HepG2 (cell line): Measurements from ENCODE around the gene NGEF. TPM values are rescaled to one million over a fixed set of nuclear protein-coding genes. Genes with fewer than 3 reads are reported as not detected.
A peak's percentile ranks its signal among the peaks of the same experiment; 100 is the strongest.

Experiments
- FOXK2 ChIP-seq: fragments of 450-650 bp; IDR thresholded peaks from 2 replicates; pipeline ENCODE4 v1.6.1; 2016
- HHEX ChIP-seq: IDR thresholded peaks from 2 replicates; pipeline ENCODE4 v1.6.1; 2016; ENCODE audit warnings: control low read depth
- JDP2 ChIP-seq: sonication (generic); formaldehyde crosslinking; IDR thresholded peaks from 2 replicates; pipeline ENCODE4 v1.8.1; 2022; ENCODE audit warnings: missing genetic modification reagents, borderline replicate concordance
- MIXL1 ChIP-seq: IDR thresholded peaks from 2 replicates; pipeline ENCODE4 v1.6.1; 2016
- MTA1 ChIP-seq: sonication (generic); formaldehyde crosslinking; IDR thresholded peaks from 2 replicates; pipeline ENCODE4 v1.4.0; 2020; ENCODE audit warnings: missing genetic modification reagents, mild to moderate bottlenecking, borderline replicate concordance
- NCOA2 ChIP-seq: sonication (generic); formaldehyde crosslinking; IDR thresholded peaks from 2 replicates; pipeline ENCODE4 v1.8.0; 2022; ENCODE audit warnings: inconsistent platforms
- NFE2 ChIP-seq: sonication (generic); formaldehyde crosslinking; IDR thresholded peaks from 2 replicates; pipeline ENCODE4 v1.4.0; 2020; ENCODE audit warnings: missing genetic modification reagents
- NFE2L2 ChIP-seq: fragments of 150-350 bp; IDR thresholded peaks from 2 replicates; pipeline ENCODE4 v1.6.1; 2014; ENCODE audit warnings: low read length
- POLR2AphosphoS2 ChIP-seq: IDR thresholded peaks from 2 replicates; pipeline ENCODE4 v1.6.1; 2011; ENCODE audit warnings: low read depth, low read length, improper control_type of control experiment
- POLR2G ChIP-seq: fragments of 200-400 bp; formaldehyde crosslinking; IDR thresholded peaks from 2 replicates; pipeline ENCODE4 v1.6.1; 2018; ENCODE audit warnings: mild to moderate bottlenecking, low read depth, low read length, moderate library complexity
- SATB2 ChIP-seq: sonication (generic); formaldehyde crosslinking; IDR thresholded peaks from 2 replicates; pipeline ENCODE4 v1.5.0; 2020; ENCODE audit warnings: missing genetic modification reagents
- TEAD2 ChIP-seq: sonication (generic); formaldehyde crosslinking; IDR thresholded peaks from 2 replicates; pipeline ENCODE4 v1.9.0; 2021; ENCODE audit warnings: missing genetic modification reagents
- ZNF124 ChIP-seq: sonication (generic); formaldehyde crosslinking; IDR thresholded peaks from 2 replicates; pipeline ENCODE4 v1.4.0; 2020; ENCODE audit warnings: missing genetic modification reagents
- ZNF383 ChIP-seq: sonication (generic); formaldehyde crosslinking; IDR thresholded peaks from 2 replicates; pipeline ENCODE4 v1.4.0; 2020; ENCODE audit warnings: missing genetic modification reagents, mild to moderate bottlenecking, borderline replicate concordance
- ZNF430 ChIP-seq: sonication (generic); formaldehyde crosslinking; IDR thresholded peaks from 2 replicates; pipeline ENCODE4 v1.9.0; 2021; ENCODE audit warnings: mild to moderate bottlenecking, missing genetic modification reagents
- ZNF484 ChIP-seq: sonication (generic); formaldehyde crosslinking; IDR thresholded peaks from 2 replicates; pipeline ENCODE4 v1.5.1; 2020; ENCODE audit warnings: mild to moderate bottlenecking, low read depth, missing genetic modification reagents, borderline replicate concordance
- ZNF569 ChIP-seq: sonication (generic); formaldehyde crosslinking; IDR thresholded peaks from 2 replicates; pipeline ENCODE4 v1.5.0; 2020; ENCODE audit warnings: mild to moderate bottlenecking, missing genetic modification reagents, moderate library complexity, borderline replicate concordance
- polyA plus RNA-seq, 8 experiments: library from polyadenylated mRNA; depleted of rRNA in 3 of 8; stranded (reverse) in 7 of 8; unstranded in 1 of 8; fragments of >200 nt; fragmentation: Illumina TruSeq in 4 of 8; extraction: Trizol in 4 of 8; gene quantifications; 2 replicates each; pipeline versions ENCODE4 v1.2.1 to v1.2.3, GENCODE V29; 2011 to 2016; ENCODE audit warnings: low read depth in 4 of 8, missing spikeins in 1 of 8, mixed read lengths in 1 of 8; ENCODE audit not compliant: insufficient read depth in 1 of 8
- total RNA-seq, 5 experiments: library from RNA; depleted of rRNA; stranded (reverse); fragments of >200 nt; fragmentation: Illumina TruSeq; extraction: Trizol; gene quantifications; 2 replicates each; pipeline ENCODE4 v1.2.3, GENCODE V29; 2016; ENCODE audit warnings: low read depth in 1 of 5
- TF ChIP-seq, protein P1 (sequence below), 2 experiments: IDR thresholded peaks; 2 replicates each; pipeline ENCODE4 v1.6.1; 2011 to 2012; ENCODE audit warnings: low read length in 2 of 2, borderline replicate concordance in 1 of 2, low read depth in 1 of 2, mild to moderate bottlenecking in 1 of 2, moderate library complexity in 1 of 2
- TF ChIP-seq, protein P2 (sequence below): sonication (generic); formaldehyde crosslinking; IDR thresholded peaks from 2 replicates; pipeline ENCODE4 v1.5.0; 2020; ENCODE audit warnings: missing genetic modification reagents
- TF ChIP-seq, protein P3 (sequence below): sonication (generic); formaldehyde crosslinking; IDR thresholded peaks from 2 replicates; pipeline ENCODE4 v1.5.0; 2020; ENCODE audit warnings: missing genetic modification reagents
- TF ChIP-seq, protein P4 (sequence below): sonication (generic); formaldehyde crosslinking; IDR thresholded peaks from 2 replicates; pipeline ENCODE4 v1.5.0; 2020; ENCODE audit warnings: mild to moderate bottlenecking, missing genetic modification reagents
- TF ChIP-seq, protein P5 (sequence below): sonication (generic); formaldehyde crosslinking; IDR thresholded peaks from 2 replicates; pipeline ENCODE4 v1.4.0; 2020; ENCODE audit warnings: low read depth, mild to moderate bottlenecking, missing genetic modification reagents
- TF ChIP-seq, protein P6 (sequence below): IDR thresholded peaks from 2 replicates; pipeline ENCODE4 v1.6.1; 2012; ENCODE audit warnings: inconsistent platforms

NGEF gene
- total and polyA plus RNA-seq, 2 of the 13 experiments (the other 11 are each of a cell fraction or from before 2014, with no cell fraction given) = 14.4 to 36.9 TPM

DNA sequence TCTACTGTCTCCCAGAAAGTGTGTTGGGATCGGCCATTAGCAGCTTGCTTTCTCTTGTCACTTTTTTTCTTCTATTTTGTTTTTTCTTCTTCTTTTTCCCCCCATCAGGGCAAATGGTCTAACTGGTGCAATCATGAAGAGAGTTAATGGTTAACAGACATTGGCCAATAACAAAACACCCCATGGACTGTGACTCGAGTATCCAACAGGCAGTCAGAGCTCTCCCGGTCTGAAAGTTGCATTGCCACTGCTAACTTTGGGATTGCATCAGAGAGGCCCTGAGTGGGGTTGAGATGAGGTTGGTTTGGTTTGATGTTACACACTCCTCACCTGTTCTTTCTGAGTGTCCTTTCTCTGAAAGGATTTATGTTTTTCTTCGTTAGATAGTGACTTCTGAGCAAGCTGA lies 155.9 kb downstream of the NGEF start (continued):
- no peak for TF ChIP-seq MTA1 (CRISPR knock-in tag)
- TF ChIP-seq, protein P1, sequence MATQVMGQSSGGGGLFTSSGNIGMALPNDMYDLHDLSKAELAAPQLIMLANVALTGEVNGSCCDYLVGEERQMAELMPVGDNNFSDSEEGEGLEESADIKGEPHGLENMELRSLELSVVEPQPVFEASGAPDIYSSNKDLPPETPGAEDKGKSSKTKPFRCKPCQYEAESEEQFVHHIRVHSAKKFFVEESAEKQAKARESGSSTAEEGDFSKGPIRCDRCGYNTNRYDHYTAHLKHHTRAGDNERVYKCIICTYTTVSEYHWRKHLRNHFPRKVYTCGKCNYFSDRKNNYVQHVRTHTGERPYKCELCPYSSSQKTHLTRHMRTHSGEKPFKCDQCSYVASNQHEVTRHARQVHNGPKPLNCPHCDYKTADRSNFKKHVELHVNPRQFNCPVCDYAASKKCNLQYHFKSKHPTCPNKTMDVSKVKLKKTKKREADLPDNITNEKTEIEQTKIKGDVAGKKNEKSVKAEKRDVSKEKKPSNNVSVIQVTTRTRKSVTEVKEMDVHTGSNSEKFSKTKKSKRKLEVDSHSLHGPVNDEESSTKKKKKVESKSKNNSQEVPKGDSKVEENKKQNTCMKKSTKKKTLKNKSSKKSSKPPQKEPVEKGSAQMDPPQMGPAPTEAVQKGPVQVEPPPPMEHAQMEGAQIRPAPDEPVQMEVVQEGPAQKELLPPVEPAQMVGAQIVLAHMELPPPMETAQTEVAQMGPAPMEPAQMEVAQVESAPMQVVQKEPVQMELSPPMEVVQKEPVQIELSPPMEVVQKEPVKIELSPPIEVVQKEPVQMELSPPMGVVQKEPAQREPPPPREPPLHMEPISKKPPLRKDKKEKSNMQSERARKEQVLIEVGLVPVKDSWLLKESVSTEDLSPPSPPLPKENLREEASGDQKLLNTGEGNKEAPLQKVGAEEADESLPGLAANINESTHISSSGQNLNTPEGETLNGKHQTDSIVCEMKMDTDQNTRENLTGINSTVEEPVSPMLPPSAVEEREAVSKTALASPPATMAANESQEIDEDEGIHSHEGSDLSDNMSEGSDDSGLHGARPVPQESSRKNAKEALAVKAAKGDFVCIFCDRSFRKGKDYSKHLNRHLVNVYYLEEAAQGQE (IDR thresholded peaks at IDR 0.05; ENCODE audit: borderline replicate concordance in 1 of 2, low read depth in 1 of 2, low read length in 2 of 2) = peak in 1 of 2 experiments; percentile 78; a peak in 1 of 4 replicates
- TF ChIP-seq HHEX = peak; percentile 47; the same call in 1 of the 2 replicates
- TF ChIP-seq TEAD2 (CRISPR knock-in tag) = no peak
- TF ChIP-seq, protein P2, sequence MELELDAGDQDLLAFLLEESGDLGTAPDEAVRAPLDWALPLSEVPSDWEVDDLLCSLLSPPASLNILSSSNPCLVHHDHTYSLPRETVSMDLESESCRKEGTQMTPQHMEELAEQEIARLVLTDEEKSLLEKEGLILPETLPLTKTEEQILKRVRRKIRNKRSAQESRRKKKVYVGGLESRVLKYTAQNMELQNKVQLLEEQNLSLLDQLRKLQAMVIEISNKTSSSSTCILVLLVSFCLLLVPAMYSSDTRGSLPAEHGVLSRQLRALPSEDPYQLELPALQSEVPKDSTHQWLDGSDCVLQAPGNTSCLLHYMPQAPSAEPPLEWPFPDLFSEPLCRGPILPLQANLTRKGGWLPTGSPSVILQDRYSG = no peak
- TF ChIP-seq SATB2 (CRISPR knock-in tag) = no peak
- TF ChIP-seq, protein P3, sequence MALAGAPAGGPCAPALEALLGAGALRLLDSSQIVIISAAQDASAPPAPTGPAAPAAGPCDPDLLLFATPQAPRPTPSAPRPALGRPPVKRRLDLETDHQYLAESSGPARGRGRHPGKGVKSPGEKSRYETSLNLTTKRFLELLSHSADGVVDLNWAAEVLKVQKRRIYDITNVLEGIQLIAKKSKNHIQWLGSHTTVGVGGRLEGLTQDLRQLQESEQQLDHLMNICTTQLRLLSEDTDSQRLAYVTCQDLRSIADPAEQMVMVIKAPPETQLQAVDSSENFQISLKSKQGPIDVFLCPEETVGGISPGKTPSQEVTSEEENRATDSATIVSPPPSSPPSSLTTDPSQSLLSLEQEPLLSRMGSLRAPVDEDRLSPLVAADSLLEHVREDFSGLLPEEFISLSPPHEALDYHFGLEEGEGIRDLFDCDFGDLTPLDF = no peak
- TF ChIP-seq, protein P4, sequence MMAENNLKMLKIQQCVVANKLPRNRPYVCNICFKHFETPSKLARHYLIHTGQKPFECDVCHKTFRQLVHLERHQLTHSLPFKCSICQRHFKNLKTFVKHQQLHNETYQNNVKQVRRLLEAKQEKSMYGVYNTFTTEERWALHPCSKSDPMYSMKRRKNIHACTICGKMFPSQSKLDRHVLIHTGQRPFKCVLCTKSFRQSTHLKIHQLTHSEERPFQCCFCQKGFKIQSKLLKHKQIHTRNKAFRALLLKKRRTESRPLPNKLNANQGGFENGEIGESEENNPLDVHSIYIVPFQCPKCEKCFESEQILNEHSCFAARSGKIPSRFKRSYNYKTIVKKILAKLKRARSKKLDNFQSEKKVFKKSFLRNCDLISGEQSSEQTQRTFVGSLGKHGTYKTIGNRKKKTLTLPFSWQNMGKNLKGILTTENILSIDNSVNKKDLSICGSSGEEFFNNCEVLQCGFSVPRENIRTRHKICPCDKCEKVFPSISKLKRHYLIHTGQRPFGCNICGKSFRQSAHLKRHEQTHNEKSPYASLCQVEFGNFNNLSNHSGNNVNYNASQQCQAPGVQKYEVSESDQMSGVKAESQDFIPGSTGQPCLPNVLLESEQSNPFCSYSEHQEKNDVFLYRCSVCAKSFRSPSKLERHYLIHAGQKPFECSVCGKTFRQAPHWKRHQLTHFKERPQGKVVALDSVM = peak; percentile 25; the same call in 1 of the 2 replicates
- no peak for TF ChIP-seq ZNF383
- TF ChIP-seq ZNF569 = no peak
- TF ChIP-seq, protein P5, sequence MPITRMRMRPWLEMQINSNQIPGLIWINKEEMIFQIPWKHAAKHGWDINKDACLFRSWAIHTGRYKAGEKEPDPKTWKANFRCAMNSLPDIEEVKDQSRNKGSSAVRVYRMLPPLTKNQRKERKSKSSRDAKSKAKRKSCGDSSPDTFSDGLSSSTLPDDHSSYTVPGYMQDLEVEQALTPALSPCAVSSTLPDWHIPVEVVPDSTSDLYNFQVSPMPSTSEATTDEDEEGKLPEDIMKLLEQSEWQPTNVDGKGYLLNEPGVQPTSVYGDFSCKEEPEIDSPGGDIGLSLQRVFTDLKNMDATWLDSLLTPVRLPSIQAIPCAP (CRISPR knock-in tag) = no peak
- no peak for TF ChIP-seq JDP2 (CRISPR knock-in tag)
- no peak for TF ChIP-seq POLR2AphosphoS2
- peak; percentile 82; the same call in 1 of the 2 replicates for TF ChIP-seq MIXL1
- no peak for TF ChIP-seq NFE2L2
- peak; percentile 90 for TF ChIP-seq NCOA2 (CRISPR knock-in tag)
- TF ChIP-seq, protein P6, sequence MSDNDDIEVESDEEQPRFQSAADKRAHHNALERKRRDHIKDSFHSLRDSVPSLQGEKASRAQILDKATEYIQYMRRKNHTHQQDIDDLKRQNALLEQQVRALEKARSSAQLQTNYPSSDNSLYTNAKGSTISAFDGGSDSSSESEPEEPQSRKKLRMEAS = peak; percentile 53; the same call in 1 of the 2 replicates
- TF ChIP-seq FOXK2 = peak; percentile 25; the same call in 1 of the 2 replicates
- peak; percentile 80; the same call in 1 of the 2 replicates for TF ChIP-seq ZNF124 (CRISPR knock-in tag)
- no peak for TF ChIP-seq ZNF484 (CRISPR knock-in tag)
- peak; percentile 73; the same call in 1 of the 2 replicates for TF ChIP-seq POLR2G
- TF ChIP-seq ZNF430 (CRISPR knock-in tag) = peak; percentile 70
- TF ChIP-seq NFE2 = no peak
